Stomach (tissue), 4 donors: ENCODE results near the gene MRPL53.

Source experiments
- EP300 ChIP-seq: sonication (generic); formaldehyde crosslinking; IDR thresholded peaks from one replicate; pipeline ENCODE4 v1.6.1; 2017; ENCODE audit warnings: antibody characterized with exemption
- POLR2A ChIP-seq, 4 donors: fragments of 450-650 bp; IDR thresholded peaks; one replicate each; pipeline ENCODE4 v1.6.1; 2016; ENCODE audit warnings: antibody characterized with exemption in 4 of 4, control low read depth in 2 of 4, mild to moderate bottlenecking in 1 of 4, moderate library complexity in 1 of 4
- POLR2AphosphoS5 ChIP-seq, 3 donors: sonication (generic); formaldehyde crosslinking; IDR thresholded peaks; one replicate each; pipeline ENCODE4 v1.6.1; 2016; ENCODE audit warnings: antibody characterized with exemption in 3 of 3
- TF ChIP-seq, protein P1 (sequence below), 7 experiments: fragments of 450-650 bp in 4 of 7; fragments of 200-600 bp in 3 of 7; sonication (generic) in 3 of 7; IDR thresholded peaks; one replicate each; pipeline ENCODE4 v1.5.1; 2016 to 2019; ENCODE audit warnings: antibody characterized with exemption in 7 of 7, control low read depth in 2 of 7, mild to moderate bottlenecking in 1 of 7

DNA sequence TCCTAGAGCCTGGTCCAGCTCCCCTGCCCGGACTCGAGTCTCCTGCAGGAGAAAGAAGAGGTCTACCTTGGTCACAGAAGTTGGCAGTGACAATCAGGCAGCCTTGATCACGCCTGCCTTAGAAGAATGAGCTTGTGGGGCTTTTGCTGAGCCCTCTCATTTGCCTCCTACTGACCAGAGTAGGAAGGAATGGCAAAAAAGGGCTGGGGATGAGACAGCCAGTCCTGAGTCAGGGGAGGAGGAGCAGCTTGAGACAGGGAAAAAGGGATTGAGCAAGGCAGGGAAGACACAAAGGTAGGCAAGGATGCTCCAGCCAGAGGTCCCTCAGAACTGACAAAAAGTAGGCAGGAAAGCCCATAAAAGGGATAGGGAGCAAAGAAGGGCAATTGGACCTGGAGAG is 44.9 kb downstream of the MRPL53 start:
- TF ChIP-seq, protein P1, sequence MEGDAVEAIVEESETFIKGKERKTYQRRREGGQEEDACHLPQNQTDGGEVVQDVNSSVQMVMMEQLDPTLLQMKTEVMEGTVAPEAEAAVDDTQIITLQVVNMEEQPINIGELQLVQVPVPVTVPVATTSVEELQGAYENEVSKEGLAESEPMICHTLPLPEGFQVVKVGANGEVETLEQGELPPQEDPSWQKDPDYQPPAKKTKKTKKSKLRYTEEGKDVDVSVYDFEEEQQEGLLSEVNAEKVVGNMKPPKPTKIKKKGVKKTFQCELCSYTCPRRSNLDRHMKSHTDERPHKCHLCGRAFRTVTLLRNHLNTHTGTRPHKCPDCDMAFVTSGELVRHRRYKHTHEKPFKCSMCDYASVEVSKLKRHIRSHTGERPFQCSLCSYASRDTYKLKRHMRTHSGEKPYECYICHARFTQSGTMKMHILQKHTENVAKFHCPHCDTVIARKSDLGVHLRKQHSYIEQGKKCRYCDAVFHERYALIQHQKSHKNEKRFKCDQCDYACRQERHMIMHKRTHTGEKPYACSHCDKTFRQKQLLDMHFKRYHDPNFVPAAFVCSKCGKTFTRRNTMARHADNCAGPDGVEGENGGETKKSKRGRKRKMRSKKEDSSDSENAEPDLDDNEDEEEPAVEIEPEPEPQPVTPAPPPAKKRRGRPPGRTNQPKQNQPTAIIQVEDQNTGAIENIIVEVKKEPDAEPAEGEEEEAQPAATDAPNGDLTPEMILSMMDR (IDR thresholded peaks at IDR 0.05), result no peak
- TF ChIP-seq POLR2AphosphoS5 (IDR thresholded peaks at IDR 0.05), result no peak
- TF ChIP-seq EP300, result no peak
- TF ChIP-seq POLR2A (IDR thresholded peaks at IDR 0.05), result no peak
